ENCODE results near the gene ZNF423. TPM values are rescaled to one million over a fixed set of nuclear protein-coding genes. Genes with fewer than 3 reads are reported as not detected.

Gene ZNF423
- total RNA-seq, 1 experiment from 2014 or later, result not detected

- BruUV-seq (replicated peaks), result no TSS peak
- no peak for TF ChIP-seq CTCF (IDR thresholded peaks at IDR 0.05; ENCODE audit: unreplicated experiment)
- H3K27me3 Mint-ChIP-seq (ENCODE audit: unreplicated experiment), result peaks cover 94% of the 10 kb centered on the region
- DNase-seq, result no peak
- H3K27ac Mint-ChIP-seq (ENCODE audit: unreplicated experiment), result no peak overlapping the region
- peak overlapping the region; percentile 72 for H3K4me3 Mint-ChIP-seq (ENCODE audit: low read depth, unreplicated experiment)
- H3K36me3 Mint-ChIP-seq (ENCODE audit: insufficient read depth, unreplicated experiment), result peaks cover 17% of the 10 kb centered on the region
- H3K9me3 Mint-ChIP-seq (ENCODE audit: low read depth, unreplicated experiment), result no peaks in the 10 kb centered on the region
- intact Hi-C loops (cut with micrococcal nuclease; ENCODE audit: unreplicated experiment), result no loop called here
- CTCF ChIA-PET, result no interaction called here
- H3K4me1 Mint-ChIP-seq (ENCODE audit: low read depth, unreplicated experiment), result peaks cover 8% of the 10 kb centered on the region
These were observed 1.6 kb downstream of the ZNF423 start for GRCh38 chr16:49854188-49854795.

GRCh38 chr16:49852279-49852678 is 3.6 kb downstream of the ZNF423 start:
- no TSS peak for BruUV-seq (replicated peaks)
- Mint-ChIP-seq H3K36me3 (ENCODE audit: insufficient read depth, unreplicated experiment) (peaks cover 12% of the 10 kb centered on the region), H3K4me3 (ENCODE audit: low read depth, unreplicated experiment) (no peak overlapping the region), H3K27ac (ENCODE audit: unreplicated experiment) (no peak overlapping the region), H3K27me3 (ENCODE audit: unreplicated experiment) (peaks cover 94% of the 10 kb centered on the region), H3K4me1 (ENCODE audit: low read depth, unreplicated experiment) (peaks cover 2% of the 10 kb centered on the region), H3K9me3 (ENCODE audit: low read depth, unreplicated experiment) (no peaks in the 10 kb centered on the region)
- intact Hi-C loops (cut with micrococcal nuclease; ENCODE audit: unreplicated experiment), result no loop called here
- no peak for DNase-seq
- CTCF ChIA-PET, result interaction anchor here (0.6 kb wide), 1 partner anchor 230 kb away, joined by 3 read pairs; no protein-coding TSS in a partner anchor
- no peak for TF ChIP-seq CTCF (IDR thresholded peaks at IDR 0.05; ENCODE audit: unreplicated experiment)

GRCh38 chr16:49851468-49851787 is 4.5 kb downstream of the ZNF423 start:
- TF ChIP-seq CTCF (IDR thresholded peaks at IDR 0.05; ENCODE audit: unreplicated experiment), result no peak
- intact Hi-C loops (cut with micrococcal nuclease; ENCODE audit: unreplicated experiment), result no loop called here
- no peak for DNase-seq
- Mint-ChIP-seq H3K4me3 (ENCODE audit: low read depth, unreplicated experiment) (no peak overlapping the region), H3K9me3 (ENCODE audit: low read depth, unreplicated experiment) (no peaks in the 10 kb centered on the region), H3K36me3 (ENCODE audit: insufficient read depth, unreplicated experiment) (peaks cover 12% of the 10 kb centered on the region), H3K27ac (ENCODE audit: unreplicated experiment) (no peak overlapping the region), H3K27me3 (ENCODE audit: unreplicated experiment) (peaks cover 94% of the 10 kb centered on the region), H3K4me1 (ENCODE audit: low read depth, unreplicated experiment) (no peaks in the 10 kb centered on the region)
- no TSS peak for BruUV-seq (replicated peaks)
- CTCF ChIA-PET, result interaction anchor here (0.6 to 0.7 kb wide), 2 partner anchors 15 to 231 kb away, joined by 3 read pairs; no protein-coding TSS in a partner anchor

- H3K27me3 Mint-ChIP-seq (ENCODE audit: unreplicated experiment), result peaks cover 94% of the 10 kb centered on the region
- peaks cover 11% of the 10 kb centered on the region for H3K36me3 Mint-ChIP-seq (ENCODE audit: insufficient read depth, unreplicated experiment)
- BruUV-seq (replicated peaks), result no TSS peak
- H3K4me1 Mint-ChIP-seq (ENCODE audit: low read depth, unreplicated experiment), result no peaks in the 10 kb centered on the region
- H3K9me3 Mint-ChIP-seq (ENCODE audit: low read depth, unreplicated experiment), result no peaks in the 10 kb centered on the region
- no peak for DNase-seq
- no peak for TF ChIP-seq CTCF (IDR thresholded peaks at IDR 0.05; ENCODE audit: unreplicated experiment)
- H3K4me3 Mint-ChIP-seq (ENCODE audit: low read depth, unreplicated experiment), result no peak overlapping the region
- CTCF ChIA-PET, result interaction anchor here (0.7 kb wide), 1 partner anchor 14 kb away, joined by 3 read pairs; no protein-coding TSS in a partner anchor
- no peak overlapping the region for H3K27ac Mint-ChIP-seq (ENCODE audit: unreplicated experiment)
- intact Hi-C loops (cut with micrococcal nuclease; ENCODE audit: unreplicated experiment), result no loop called here
These were observed 5.1 kb downstream of the ZNF423 start for GRCh38 chr16:49850558-49851467.

Data from Calu3 (cell line).